MM.1S (cell line): ENCODE results near the gene SLC2A3.

ENCODE experiments used
- CTCF ChIP-seq: fragments of 300-600 bp; sonication (generic); IDR thresholded peaks from 2 replicates; pipeline ENCODE4 v1.5.1; 2016; ENCODE audit warnings: antibody characterized with exemption, low read length, mixed read lengths
- EZH2phosphoT487 ChIP-seq: fragments of 300-600 bp; sonication (generic); IDR thresholded peaks from 2 replicates; pipeline ENCODE4 v1.6.1; 2018; ENCODE audit warnings: antibody characterized with exemption, low read length

GRCh38 chr12:7961395-7962178 is 25.6 kb upstream of the SLC2A3 start:
- TF ChIP-seq CTCF: no peak
- TF ChIP-seq EZH2phosphoT487: no peak
